ENCODE measurements around the gene SLC15A3.

Gene SLC15A3

DNA sequence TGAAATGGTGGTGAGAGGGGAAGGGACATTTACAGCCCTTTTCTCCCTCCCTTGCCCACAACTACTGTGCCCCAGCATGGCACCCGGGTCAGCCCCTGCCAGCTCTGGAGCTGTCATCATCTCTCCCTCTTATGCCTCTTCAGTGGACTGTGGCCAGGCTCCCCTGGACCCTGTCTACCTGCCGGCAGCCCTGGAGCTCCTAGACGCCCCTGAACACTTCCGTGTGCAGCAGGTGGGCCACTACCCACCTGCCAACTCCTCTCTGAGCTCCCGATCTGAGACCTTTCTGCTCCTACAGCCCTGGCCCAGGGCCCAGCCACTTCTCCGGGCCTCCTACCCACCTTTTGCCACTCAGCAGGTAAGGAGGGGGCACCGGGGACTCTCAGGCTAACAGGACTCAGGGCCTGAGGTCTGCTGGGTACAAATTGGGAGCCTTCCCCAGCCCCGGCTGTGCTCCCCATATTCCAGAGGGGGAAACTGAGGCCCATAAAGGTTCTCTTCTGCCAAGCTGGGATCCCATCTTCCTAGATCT is 24.8 kb downstream of the SLC15A3 start:
- Histone ChIP-seq H3K27ac (ENCODE audit: extremely low read depth, low read depth, low read length) (no peak overlapping the region), H3K4me1 (ENCODE audit: control insufficient read depth, insufficient read depth, low read length) (no peaks in the 10 kb centered on the region), H3K4me3 (ENCODE audit: low read depth, low read length) (no peak overlapping the region), H3K9me3 (ENCODE audit: control insufficient read depth, insufficient read depth, low read depth, low read length) (no peaks in the 10 kb centered on the region), H3K36me3 (ENCODE audit: control insufficient read depth in 2 of 2, insufficient read depth in 1 of 2, low read length in 2 of 2) (peaks cover 0 to 72% of the 10 kb centered on the region in 2 experiments; a peak in 1 of 3 replicates)
- no peak for TF ChIP-seq ZNF830 (tag by site-specific recombination; IDR thresholded peaks at IDR 0.05; ENCODE audit: low read depth)
- no peak for TF ChIP-seq ZNF843 (tag by site-specific recombination; IDR thresholded peaks at IDR 0.05)
- no peak for TF ChIP-seq ZNF19 (tag by site-specific recombination; IDR thresholded peaks at IDR 0.05; ENCODE audit: low read depth)
- no peak for TF ChIP-seq SCRT2 (tag by site-specific recombination; IDR thresholded peaks at IDR 0.05)
- no peak for TF ChIP-seq BCL11B (tag by site-specific recombination; IDR thresholded peaks at IDR 0.05; ENCODE audit: low read depth)
- no peak for TF ChIP-seq GLIS1 (tag by site-specific recombination; IDR thresholded peaks at IDR 0.05)
- TF ChIP-seq ZNF501 (tag by site-specific recombination; IDR thresholded peaks at IDR 0.05), result no peak
- no peak for TF ChIP-seq SCRT1 (tag by site-specific recombination; IDR thresholded peaks at IDR 0.05; ENCODE audit: borderline replicate concordance)
- TF ChIP-seq, protein P1, sequence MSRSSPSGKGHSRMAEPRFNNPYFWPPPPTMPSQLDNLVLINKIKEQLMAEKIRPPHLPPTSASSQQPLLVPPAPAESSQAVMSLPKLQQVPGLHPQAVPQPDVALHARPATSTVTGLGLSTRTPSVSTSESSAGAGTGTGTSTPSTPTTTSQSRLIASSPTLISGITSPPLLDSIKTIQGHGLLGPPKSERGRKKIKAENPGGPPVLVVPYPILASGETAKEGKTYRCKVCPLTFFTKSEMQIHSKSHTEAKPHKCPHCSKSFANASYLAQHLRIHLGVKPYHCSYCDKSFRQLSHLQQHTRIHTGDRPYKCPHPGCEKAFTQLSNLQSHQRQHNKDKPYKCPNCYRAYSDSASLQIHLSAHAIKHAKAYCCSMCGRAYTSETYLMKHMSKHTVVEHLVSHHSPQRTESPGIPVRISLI (tag by site-specific recombination; IDR thresholded peaks at IDR 0.05), result no peak
- TF ChIP-seq ZSCAN30 (tag by site-specific recombination; IDR thresholded peaks at IDR 0.05), result no peak
- no peak for TF ChIP-seq ZNF239 (tag by site-specific recombination; IDR thresholded peaks at IDR 0.05)
- ChIA-PET POLR2A (interaction anchor here (1.2 to 1.6 kb wide), 3 partner anchors 12 to 21 kb away, joined by 3 to 7 read pairs (median 5); partner anchors contain the start of genes PRPF19 and TMEM109), CTCF (interaction anchor here (0.5 to 1.0 kb wide), 3 partner anchors 28 to 111 kb away, joined by 3 read pairs; no protein-coding TSS in a partner anchor)

DNA sequence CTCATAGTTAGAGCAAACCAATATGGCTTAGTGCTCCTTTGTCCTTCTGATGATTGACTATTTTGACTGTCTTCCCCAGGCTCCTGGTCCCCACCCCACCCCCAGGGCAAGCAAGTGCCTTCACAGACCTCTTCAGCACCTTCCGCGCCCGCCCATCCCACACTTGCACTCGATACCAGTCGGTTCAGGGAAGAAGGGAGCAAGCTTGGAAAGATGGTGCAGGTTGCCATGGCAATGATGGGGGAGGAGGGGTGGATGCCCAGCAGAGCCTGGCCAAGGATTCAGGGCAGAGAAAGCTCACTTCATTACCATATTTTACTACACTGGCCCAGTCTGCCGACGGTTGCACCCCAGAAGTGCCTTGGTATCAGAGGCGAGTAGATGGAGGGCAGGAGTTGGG is 25.5 kb downstream of the SLC15A3 start:
- Histone ChIP-seq H3K4me1 (ENCODE audit: control insufficient read depth, insufficient read depth, low read length) (no peaks in the 10 kb centered on the region), H3K36me3 (ENCODE audit: control insufficient read depth in 2 of 2, insufficient read depth in 1 of 2, low read length in 2 of 2) (peaks cover 0 to 72% of the 10 kb centered on the region in 2 experiments; a peak in 1 of 3 replicates), H3K4me3 (ENCODE audit: low read depth, low read length) (no peak overlapping the region), H3K9me3 (ENCODE audit: control insufficient read depth, insufficient read depth, low read depth, low read length) (no peaks in the 10 kb centered on the region), H3K27ac (ENCODE audit: extremely low read depth, low read depth, low read length) (no peak overlapping the region)
- CTCF ChIA-PET, result interaction anchor here (0.5 to 1.0 kb wide), 2 partner anchors 39 to 110 kb away, joined by 3 read pairs; no protein-coding TSS in a partner anchor
- POLR2A ChIA-PET, result interaction anchor here (1.2 to 1.6 kb wide), 3 partner anchors 12 to 21 kb away, joined by 3 to 7 read pairs (median 5); partner anchors contain the start of genes PRPF19 and TMEM109
- no peak for TF ChIP-seq ZNF596 (tag by site-specific recombination; IDR thresholded peaks at IDR 0.05)
- TF ChIP-seq ZNF341 (tag by site-specific recombination; IDR thresholded peaks at IDR 0.05; ENCODE audit: low read depth), result peak; percentile 61
- TF ChIP-seq ZNF555 (tag by site-specific recombination; conservative IDR thresholded peaks at IDR 0.05), result no peak
- TF ChIP-seq ZNF155 (tag by site-specific recombination; IDR thresholded peaks at IDR 0.05), result no peak
- no peak for TF ChIP-seq KLF9 (tag by site-specific recombination; IDR thresholded peaks at IDR 0.05; ENCODE audit: low read depth)
- TF ChIP-seq ZNF114 (tag by site-specific recombination; IDR thresholded peaks at IDR 0.05), result no peak
- no peak for TF ChIP-seq ZNF785 (tag by site-specific recombination; IDR thresholded peaks at IDR 0.05)
- TF ChIP-seq KLF17 (tag by site-specific recombination; IDR thresholded peaks at IDR 0.05), result no peak
- no peak for TF ChIP-seq ZNF513 (tag by site-specific recombination; IDR thresholded peaks at IDR 0.05)

Measured in HEK293 (cell line).